Keratinocyte (primary cell): ENCODE results near the gene COL6A5.

Experiments
- EZH2 ChIP-seq: IDR thresholded peaks from one replicate; pipeline ENCODE4 v1.6.1; 2012; ENCODE audit warnings: inconsistent platforms, mild to moderate bottlenecking, low read length, moderate library complexity
- TF ChIP-seq, protein P1 (sequence below), 3 experiments: IDR thresholded peaks in 1 of 3; conservative IDR thresholded peaks in 1 of 3; optimal IDR thresholded peaks in 1 of 3; 2 replicates in 2 of 3; 3 replicates in 1 of 3; pipeline versions ENCODE3 to v1.5.1; 2011; ENCODE audit warnings: low read length in 3 of 3, mild to moderate bottlenecking in 3 of 3, moderate library complexity in 2 of 3, control low read depth in 1 of 3, inconsistent platforms in 1 of 3; ENCODE audit not compliant: insufficient read depth in 2 of 3; ENCODE audit errors: extremely low read depth in 1 of 3

- TF ChIP-seq, protein P1, sequence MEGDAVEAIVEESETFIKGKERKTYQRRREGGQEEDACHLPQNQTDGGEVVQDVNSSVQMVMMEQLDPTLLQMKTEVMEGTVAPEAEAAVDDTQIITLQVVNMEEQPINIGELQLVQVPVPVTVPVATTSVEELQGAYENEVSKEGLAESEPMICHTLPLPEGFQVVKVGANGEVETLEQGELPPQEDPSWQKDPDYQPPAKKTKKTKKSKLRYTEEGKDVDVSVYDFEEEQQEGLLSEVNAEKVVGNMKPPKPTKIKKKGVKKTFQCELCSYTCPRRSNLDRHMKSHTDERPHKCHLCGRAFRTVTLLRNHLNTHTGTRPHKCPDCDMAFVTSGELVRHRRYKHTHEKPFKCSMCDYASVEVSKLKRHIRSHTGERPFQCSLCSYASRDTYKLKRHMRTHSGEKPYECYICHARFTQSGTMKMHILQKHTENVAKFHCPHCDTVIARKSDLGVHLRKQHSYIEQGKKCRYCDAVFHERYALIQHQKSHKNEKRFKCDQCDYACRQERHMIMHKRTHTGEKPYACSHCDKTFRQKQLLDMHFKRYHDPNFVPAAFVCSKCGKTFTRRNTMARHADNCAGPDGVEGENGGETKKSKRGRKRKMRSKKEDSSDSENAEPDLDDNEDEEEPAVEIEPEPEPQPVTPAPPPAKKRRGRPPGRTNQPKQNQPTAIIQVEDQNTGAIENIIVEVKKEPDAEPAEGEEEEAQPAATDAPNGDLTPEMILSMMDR (optimal IDR thresholded peaks at IDR 0.05 in 1 of 3, IDR thresholded peaks at IDR 0.05 in 1 of 3, conservative IDR thresholded peaks at IDR 0.05 in 1 of 3; ENCODE audit: extremely low read depth in 1 of 3, insufficient read depth in 2 of 3, low read length in 3 of 3), result no peak
- no peak for TF ChIP-seq EZH2
These were observed 174.3 kb downstream of the COL6A5 start for GRCh38 chr3:130519754-130520153.
